Spleen (tissue), 7 donors: ENCODE measurements around the gene TMSB4X.

Experiments used
- POLR2A ChIP-seq, 3 donors: fragments of 450-650 bp; IDR thresholded peaks; one replicate each; pipeline ENCODE4 v1.5.1; 2017; ENCODE audit warnings: antibody characterized with exemption in 3 of 3, mild to moderate bottlenecking in 1 of 3
- TF ChIP-seq, protein P1 (sequence below), 11 experiments: fragments of 200-600 bp in 7 of 11; fragments of 450-650 bp in 4 of 11; sonication (generic) in 4 of 11; IDR thresholded peaks in 8 of 11; conservative IDR thresholded peaks in 3 of 11; 1 replicate in 7 of 11; 2 replicates in 4 of 11; pipeline versions ENCODE4 v1.4.0 to v1.8.0; 2016 to 2021; ENCODE audit warnings: antibody characterized with exemption in 11 of 11, inconsistent platforms in 4 of 11, mild to moderate bottlenecking in 1 of 11
- donor health status: DM: no; HTN: no; CAD: no; lungs with moderate emphysema.
- donor health status: DM: no; HTN: no; CAD: no.
- donor health status: DM: no; HTN: no; CAD: no.

DNA sequence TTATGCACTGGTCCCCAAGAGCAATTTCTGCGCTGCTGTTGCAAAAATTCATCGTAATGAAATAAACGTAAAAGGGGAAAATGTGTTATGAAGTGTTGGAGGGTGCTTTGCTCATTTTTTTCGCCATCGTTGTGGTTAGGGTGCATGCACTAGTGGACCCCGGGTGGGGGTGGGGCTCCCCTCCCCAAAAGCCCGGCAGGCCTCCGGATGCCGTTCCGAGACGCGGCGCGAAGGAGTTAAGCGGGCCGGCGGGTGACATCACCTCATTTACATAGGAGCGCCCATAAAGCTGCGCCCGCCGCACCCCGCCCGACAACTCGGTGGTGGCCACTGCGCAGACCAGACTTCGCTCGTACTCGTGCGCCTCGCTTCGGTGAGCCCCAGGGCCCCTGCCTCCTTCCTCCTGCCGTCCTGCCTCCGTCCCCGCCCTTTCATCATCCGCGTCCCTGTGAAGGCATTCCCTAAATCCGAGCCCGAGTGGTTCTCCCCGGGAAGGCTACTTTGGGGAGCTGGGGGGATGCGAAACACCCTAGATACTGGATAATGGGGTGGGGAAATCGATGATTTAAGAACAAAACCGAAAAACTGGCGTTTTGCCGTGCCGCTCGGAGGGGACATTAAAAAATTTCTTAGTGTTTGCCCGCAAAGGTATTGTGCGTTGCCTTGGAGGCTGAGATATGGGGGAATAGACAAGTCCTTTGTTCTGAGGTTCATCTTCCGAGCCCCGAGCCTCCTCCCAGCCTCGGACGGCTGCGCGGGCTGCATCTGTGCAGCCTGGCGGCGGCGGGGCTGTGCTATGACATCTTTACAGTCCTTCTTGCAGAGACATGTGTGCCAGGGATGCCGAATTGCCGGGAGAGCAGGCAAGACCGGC is at the start of gene TMSB4X:
- TF ChIP-seq POLR2A (IDR thresholded peaks at IDR 0.05) = peak; percentile 96 to 99 (median 99)
- TF ChIP-seq, protein P1, sequence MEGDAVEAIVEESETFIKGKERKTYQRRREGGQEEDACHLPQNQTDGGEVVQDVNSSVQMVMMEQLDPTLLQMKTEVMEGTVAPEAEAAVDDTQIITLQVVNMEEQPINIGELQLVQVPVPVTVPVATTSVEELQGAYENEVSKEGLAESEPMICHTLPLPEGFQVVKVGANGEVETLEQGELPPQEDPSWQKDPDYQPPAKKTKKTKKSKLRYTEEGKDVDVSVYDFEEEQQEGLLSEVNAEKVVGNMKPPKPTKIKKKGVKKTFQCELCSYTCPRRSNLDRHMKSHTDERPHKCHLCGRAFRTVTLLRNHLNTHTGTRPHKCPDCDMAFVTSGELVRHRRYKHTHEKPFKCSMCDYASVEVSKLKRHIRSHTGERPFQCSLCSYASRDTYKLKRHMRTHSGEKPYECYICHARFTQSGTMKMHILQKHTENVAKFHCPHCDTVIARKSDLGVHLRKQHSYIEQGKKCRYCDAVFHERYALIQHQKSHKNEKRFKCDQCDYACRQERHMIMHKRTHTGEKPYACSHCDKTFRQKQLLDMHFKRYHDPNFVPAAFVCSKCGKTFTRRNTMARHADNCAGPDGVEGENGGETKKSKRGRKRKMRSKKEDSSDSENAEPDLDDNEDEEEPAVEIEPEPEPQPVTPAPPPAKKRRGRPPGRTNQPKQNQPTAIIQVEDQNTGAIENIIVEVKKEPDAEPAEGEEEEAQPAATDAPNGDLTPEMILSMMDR (IDR thresholded peaks at IDR 0.05 in 8 of 11, conservative IDR thresholded peaks at IDR 0.05 in 3 of 11) = peak in 1 of 11 experiments; percentile 5
